Gastroesophageal sphincter (tissue), 4 donors: ENCODE measurements around the gene NAV2. TPM values are rescaled to one million over a fixed set of nuclear protein-coding genes. Genes with fewer than 3 reads are reported as not detected.

Experiments
- ATAC-seq: fragments of 150-250 bp; one replicate; pipeline ENCODE4 v1.9.1; 2016; ENCODE audit warnings: mild to moderate bottlenecking, moderate library complexity
- H3K27ac ChIP-seq, 4 donors: fragments of 200-600 bp; sonication (generic) in 3 of 4; 1 replicate in 3 of 4; 2 replicates in 1 of 4; pipeline ENCODE4 v1.5.1; 2016 to 2019
- H3K27me3 ChIP-seq: fragments of 200-600 bp; sonication (generic); one replicate; pipeline ENCODE4 v1.5.1; 2019
- H3K36me3 ChIP-seq, 2 donors: fragments of 200-600 bp; sonication (generic); one replicate each; pipeline ENCODE4 v1.5.1; 2019; ENCODE audit warnings: control low read depth in 1 of 2
- H3K4me1 ChIP-seq, 3 donors: fragments of 200-600 bp; sonication (generic); 1 replicate in 2 of 3; 2 replicates in 1 of 3; pipeline ENCODE4 v1.5.1; 2016 to 2019; ENCODE audit warnings: control low read depth in 2 of 3
- H3K4me3 ChIP-seq, 2 donors: fragments of 200-600 bp; sonication (generic); one replicate each; pipeline ENCODE4 v1.5.1; 2019; ENCODE audit warnings: mild to moderate bottlenecking in 1 of 2, moderate library complexity in 1 of 2
- H3K9me3 ChIP-seq, 3 donors: fragments of 200-600 bp; sonication (generic); one replicate each; pipeline ENCODE4 v1.5.1; 2017 to 2019; ENCODE audit warnings: control low read depth in 2 of 3
- CTCF ChIP-seq, 4 experiments: fragments of 200-600 bp in 2 of 4; fragments of 450-650 bp in 2 of 4; sonication (generic) in 1 of 4; IDR thresholded peaks; one replicate each; pipeline ENCODE4 v1.5.1; 2017 to 2019; ENCODE audit warnings: antibody characterized with exemption in 4 of 4, mild to moderate bottlenecking in 2 of 4, moderate library complexity in 2 of 4
- EP300 ChIP-seq: sonication (generic); formaldehyde crosslinking; IDR thresholded peaks from one replicate; pipeline ENCODE4 v1.6.1; 2017; ENCODE audit warnings: antibody characterized with exemption, mild to moderate bottlenecking
- POLR2A ChIP-seq, 2 donors: fragments of 450-650 bp; IDR thresholded peaks; one replicate each; pipeline ENCODE4 v1.6.1; 2017; ENCODE audit warnings: antibody characterized with exemption in 2 of 2, mild to moderate bottlenecking in 2 of 2, moderate library complexity in 1 of 2
- POLR2AphosphoS5 ChIP-seq: sonication (generic); formaldehyde crosslinking; IDR thresholded peaks from one replicate; pipeline ENCODE4 v1.6.1; 2017; ENCODE audit warnings: antibody characterized with exemption
- WGBS, 2 donors: methylation state at CpG; one replicate each; pipeline ENCODE4 v1.1.5; 2018; ENCODE audit warnings: low coverage in 1 of 2; 5-methylcytosine and 5-hydroxymethylcytosine counted together
- total RNA-seq, 4 donors: library from RNA; depleted of rRNA; stranded (reverse); fragments of >200 nt; gene quantifications; one replicate each; pipeline ENCODE4 v1.1.0, GENCODE V29; 2016

Gene NAV2
- total RNA-seq, 4 donors from 2014 or later, result 19.5 to 57.1 (median 43.4) TPM

GRCh38 chr11:19769820-19770219 is 57.2 kb downstream of the NAV2 start:
- H3K27me3 ChIP-seq, result no peaks in the 10 kb centered on the region
- H3K4me3 ChIP-seq, result no peak overlapping the region
- no peaks in the 10 kb centered on the region for H3K36me3 ChIP-seq
- peaks cover 0 to 57% (median 0%) of the 10 kb centered on the region in 3 donors for H3K4me1 ChIP-seq
- TF ChIP-seq EP300, result no peak
- TF ChIP-seq CTCF (IDR thresholded peaks at IDR 0.05), result no peak
- no peak for TF ChIP-seq POLR2A (IDR thresholded peaks at IDR 0.05)
- no peak for TF ChIP-seq POLR2AphosphoS5
- ATAC-seq, result no peak
- no peaks in the 10 kb centered on the region for H3K9me3 ChIP-seq
- no peak overlapping the region for H3K27ac ChIP-seq
- 80 to 83% methylated on average over 1 of the region's 1 CpG for WGBS, 2 donors

- WGBS, 2 donors, result 30 to 38% methylated on average over 2 of the region's 2 CpGs
- H3K27me3 ChIP-seq, result no peaks in the 10 kb centered on the region
- no peak for TF ChIP-seq POLR2A (IDR thresholded peaks at IDR 0.05)
- no peak for TF ChIP-seq CTCF (IDR thresholded peaks at IDR 0.05)
- TF ChIP-seq POLR2AphosphoS5, result no peak
- no peak for TF ChIP-seq EP300
- peaks cover 0 to 52% (median 0%) of the 10 kb centered on the region in 3 donors for H3K4me1 ChIP-seq
- H3K9me3 ChIP-seq, result no peaks in the 10 kb centered on the region
- no peak overlapping the region for H3K4me3 ChIP-seq
- ATAC-seq, result no peak
- H3K27ac ChIP-seq, result no peak overlapping the region
- H3K36me3 ChIP-seq, result no peaks in the 10 kb centered on the region
Measured at GRCh38 chr11:19770277-19770676, 57.6 kb downstream of the NAV2 start.

GRCh38 chr11:19771463-19771862 is 58.8 kb downstream of the NAV2 start:
- no peaks in the 10 kb centered on the region for H3K9me3 ChIP-seq
- TF ChIP-seq EP300 (no peak), POLR2A (IDR thresholded peaks at IDR 0.05) (no peak), POLR2AphosphoS5 (no peak), CTCF (IDR thresholded peaks at IDR 0.05) (no peak)
- H3K36me3 ChIP-seq, result no peaks in the 10 kb centered on the region
- H3K4me1 ChIP-seq, result peaks cover 0 to 51% (median 6%) of the 10 kb centered on the region in 3 donors
- no peak overlapping the region for H3K27ac ChIP-seq
- WGBS, 2 donors, result 82 to 91% methylated on average over 4 of the region's 4 CpGs
- H3K27me3 ChIP-seq, result no peaks in the 10 kb centered on the region
- no peak overlapping the region for H3K4me3 ChIP-seq
- ATAC-seq, result no peak

- no peaks in the 10 kb centered on the region for H3K9me3 ChIP-seq
- no peak for ATAC-seq
- TF ChIP-seq EP300, result no peak
- TF ChIP-seq POLR2A (IDR thresholded peaks at IDR 0.05), result no peak
- TF ChIP-seq CTCF (IDR thresholded peaks at IDR 0.05), result no peak
- TF ChIP-seq POLR2AphosphoS5, result no peak
- no peaks in the 10 kb centered on the region for H3K27me3 ChIP-seq
- H3K4me3 ChIP-seq, result no peak overlapping the region
- H3K27ac ChIP-seq, result no peak overlapping the region
- peaks cover 0 to 51% (median 8%) of the 10 kb centered on the region in 3 donors for H3K4me1 ChIP-seq
- no peaks in the 10 kb centered on the region for H3K36me3 ChIP-seq
- WGBS, 2 donors, result 47 to 54% methylated on average over 2 of the region's 4 CpGs
Measured at GRCh38 chr11:19772480-19772879, 59.8 kb downstream of the NAV2 start.

GRCh38 chr11:19774329-19774728 is 61.7 kb downstream of the NAV2 start:
- H3K27me3 ChIP-seq, result no peaks in the 10 kb centered on the region
- H3K27ac ChIP-seq, result no peak overlapping the region
- no peak overlapping the region for H3K4me3 ChIP-seq
- peaks cover 0 to 50% (median 15%) of the 10 kb centered on the region in 3 donors for H3K4me1 ChIP-seq
- no peak for ATAC-seq
- 67 to 90% methylated on average over 1 to 3 of the region's 3 CpGs for WGBS, 2 donors
- TF ChIP-seq POLR2AphosphoS5, result no peak
- no peak for TF ChIP-seq EP300
- no peak for TF ChIP-seq CTCF (IDR thresholded peaks at IDR 0.05)
- no peak for TF ChIP-seq POLR2A (IDR thresholded peaks at IDR 0.05)
- no peaks in the 10 kb centered on the region for H3K9me3 ChIP-seq
- H3K36me3 ChIP-seq, result no peaks in the 10 kb centered on the region
